ENCODE results near the gene ACSL1. TPM values are rescaled to one million over a fixed set of nuclear protein-coding genes. Genes with fewer than 3 reads are reported as not detected.

Gene ACSL1
- total RNA-seq, 1 experiment from 2014 or later = 3.5 TPM

- no peak overlapping the region for H4K91ac ChIP-seq (ENCODE audit: insufficient read length, low read depth, low read length)
- H3K18ac ChIP-seq (ENCODE audit: insufficient read length, low read depth, low read length) = no peak overlapping the region
- H4K5ac ChIP-seq (ENCODE audit: insufficient read length, low read depth, low read length) = no peak overlapping the region
- H2BK20ac ChIP-seq (ENCODE audit: low read depth, low read length, poor library complexity, severe bottlenecking) = no peak overlapping the region
- no peak overlapping the region for H2BK120ac ChIP-seq (ENCODE audit: low read depth, low read length, poor library complexity, severe bottlenecking)
- no peaks in the 10 kb centered on the region for H4K20me1 ChIP-seq (ENCODE audit: control insufficient read depth, insufficient read depth, insufficient read length)
- H2AFZ ChIP-seq (ENCODE audit: low read length) = no peak overlapping the region
- Mint-ChIP-seq H3K27me3 (ENCODE audit: low read depth) (no peaks in the 10 kb centered on the region), H3K36me3 (ENCODE audit: insufficient read depth in 1 of 3, low read depth in 3 of 3) (no peaks in the 10 kb centered on the region), H3K9me3 (no peaks in the 10 kb centered on the region), H3K4me1 (no peaks in the 10 kb centered on the region), H3K27ac (no peak overlapping the region), H3K4me3 (no peak overlapping the region)
- no peaks in the 10 kb centered on the region for H3K9me3 ChIP-seq (ENCODE audit: control insufficient read depth, low read depth, low read length)
- no peak overlapping the region for H3K14ac ChIP-seq (ENCODE audit: insufficient read depth, low read length)
- no peak overlapping the region for H3K27ac ChIP-seq (ENCODE audit: insufficient read length, low read depth, low read length)
- no peaks in the 10 kb centered on the region for H3K79me1 ChIP-seq (ENCODE audit: insufficient read depth, low read depth, low read length, poor library complexity, severe bottlenecking)
- H3T11ph ChIP-seq (ENCODE audit: low read length) = no peak overlapping the region
- H2BK12ac ChIP-seq (ENCODE audit: insufficient read length, low read depth, low read length) = no peak overlapping the region
- no peak for DNase-seq
- no peak overlapping the region for H3K23ac ChIP-seq (ENCODE audit: insufficient read length, low read depth, low read length)
- no peak overlapping the region for H3K4me2 ChIP-seq (ENCODE audit: insufficient read depth, insufficient read length, low read length)
- no peak overlapping the region for H2BK5ac ChIP-seq (ENCODE audit: insufficient read length, low read length)
- no peak overlapping the region for H3K56ac ChIP-seq (ENCODE audit: insufficient read length, low read depth, low read length)
- H3K4me1 ChIP-seq (ENCODE audit: insufficient read depth, low read length) = no peaks in the 10 kb centered on the region
- no peaks in the 10 kb centered on the region for H3K23me2 ChIP-seq (ENCODE audit: insufficient read length, low read depth, low read length, poor library complexity, severe bottlenecking)
- H4K8ac ChIP-seq (replicated peaks; ENCODE audit: insufficient read length, low read depth, low read length) = no peak overlapping the region
- H3K9ac ChIP-seq (ENCODE audit: extremely low read depth, insufficient read length, low read length) = no peak overlapping the region
- no peak for TF ChIP-seq CTCF (conservative IDR thresholded peaks at IDR 0.05)
- no peaks in the 10 kb centered on the region for H3K27me3 ChIP-seq (ENCODE audit: insufficient read depth, low read length)
- H3K79me2 ChIP-seq (ENCODE audit: insufficient read depth, low read length) = no peaks in the 10 kb centered on the region
- H2AK5ac ChIP-seq (ENCODE audit: insufficient read length, low read length) = no peak overlapping the region
- WGBS (ENCODE audit: extremely low coverage, insufficient read length, low lambda C conversion rate) = no CpG with 5 or more reads among the region's 5 CpGs
- no peak overlapping the region for H3K4ac ChIP-seq (ENCODE audit: low read depth, low read length)
- no peak overlapping the region for H2BK15ac ChIP-seq (ENCODE audit: low read depth, low read length)
Measured at GRCh38 chr4:184762100-184762499, 63.7 kb downstream of the ACSL1 start.
